Ascending aorta (tissue), 2 donors: ENCODE measurements around the gene GHRH. TPM values are rescaled to one million over a fixed set of nuclear protein-coding genes. Genes with fewer than 3 reads are reported as not detected.

Experiments
- DNase-seq, 2 donors: peaks; one replicate each; pipeline ENCODE4 v3.0.0-alpha.2; 2019; ENCODE audit warnings: low spot score in 2 of 2
- H3K27ac ChIP-seq, 2 donors: fragments of 200-600 bp; sonication (generic); one replicate each; pipeline ENCODE4 v1.5.1; 2016 to 2017; ENCODE audit warnings: mild to moderate bottlenecking in 1 of 2
- H3K27me3 ChIP-seq: fragments of 200-600 bp; sonication (generic); one replicate; pipeline ENCODE4 v1.5.1; 2017
- H3K36me3 ChIP-seq, 2 donors: fragments of 200-600 bp; sonication (generic); one replicate each; pipeline ENCODE4 v1.5.1; 2016
- H3K4me1 ChIP-seq, 2 donors: fragments of 200-600 bp; sonication (generic); one replicate each; pipeline ENCODE4 v1.5.1; 2016 to 2017; ENCODE audit warnings: mild to moderate bottlenecking in 1 of 2
- H3K4me3 ChIP-seq, 2 donors: fragments of 200-600 bp; sonication (generic); one replicate each; pipeline ENCODE4 v1.5.1; 2016 to 2017; ENCODE audit warnings: mild to moderate bottlenecking in 1 of 2
- H3K9me3 ChIP-seq, 2 donors: fragments of 200-600 bp; sonication (generic); one replicate each; pipeline ENCODE4 v1.5.1; 2016
- CTCF ChIP-seq, 3 experiments: fragments of 200-600 bp in 2 of 3; fragments of 450-650 bp in 1 of 3; sonication (generic) in 2 of 3; IDR thresholded peaks; one replicate each; pipeline ENCODE4 v1.5.1; 2016 to 2019; ENCODE audit warnings: antibody characterized with exemption in 3 of 3, mild to moderate bottlenecking in 1 of 3, moderate library complexity in 1 of 3
- intact Hi-C: fragments of 100-400 bp; cut with DNase I; formaldehyde crosslinking; loops from one replicate; pipeline ENCODE4 v1.15.1; 2023
- total RNA-seq: library from RNA; depleted of rRNA; stranded (reverse); fragments of >200 nt; gene quantifications from one replicate; pipeline ENCODE4 v1.1.0, GENCODE V29; 2016

GHRH gene
- total RNA-seq, 1 donor from 2014 or later = not detected

- DNase-seq = no peak
- H3K27me3 ChIP-seq = no peaks in the 10 kb centered on the region
- H3K4me3 ChIP-seq = no peak overlapping the region
- H3K36me3 ChIP-seq = no peaks in the 10 kb centered on the region
- no peaks in the 10 kb centered on the region for H3K4me1 ChIP-seq
- TF ChIP-seq CTCF (IDR thresholded peaks at IDR 0.05) = no peak
- no peak overlapping the region for H3K27ac ChIP-seq
- intact Hi-C loops = no loop called here
- no peaks in the 10 kb centered on the region for H3K9me3 ChIP-seq
Observed at GRCh38 chr20:37253087-37253486, 8.5 kb downstream of the GHRH start.

GRCh38 chr20:37251825-37252477, 9.7 kb downstream of the GHRH start:
- DNase-seq = no peak
- Histone ChIP-seq H3K36me3 (no peaks in the 10 kb centered on the region), H3K27ac (no peak overlapping the region), H3K4me3 (no peak overlapping the region), H3K9me3 (no peaks in the 10 kb centered on the region), H3K27me3 (no peaks in the 10 kb centered on the region), H3K4me1 (no peaks in the 10 kb centered on the region)
- intact Hi-C loops = no loop called here
- TF ChIP-seq CTCF (IDR thresholded peaks at IDR 0.05) = no peak

- no peaks in the 10 kb centered on the region for H3K27me3 ChIP-seq
- H3K36me3 ChIP-seq = no peaks in the 10 kb centered on the region
- TF ChIP-seq CTCF (IDR thresholded peaks at IDR 0.05) = no peak
- no peak overlapping the region for H3K4me3 ChIP-seq
- no peaks in the 10 kb centered on the region for H3K4me1 ChIP-seq
- intact Hi-C loops = no loop called here
- H3K27ac ChIP-seq = no peak overlapping the region
- no peak for DNase-seq
- no peaks in the 10 kb centered on the region for H3K9me3 ChIP-seq
Observed at GRCh38 chr20:37249304-37249703, 12.3 kb downstream of the GHRH start.

GRCh38 chr20:37247547-37247946, 14.1 kb downstream of the GHRH start:
- no peak for TF ChIP-seq CTCF (IDR thresholded peaks at IDR 0.05)
- H3K4me1 ChIP-seq = no peaks in the 10 kb centered on the region
- no peaks in the 10 kb centered on the region for H3K9me3 ChIP-seq
- no peak for DNase-seq
- no peaks in the 10 kb centered on the region for H3K27me3 ChIP-seq
- H3K27ac ChIP-seq = no peak overlapping the region
- intact Hi-C loops = no loop called here
- no peak overlapping the region for H3K4me3 ChIP-seq
- peaks cover 0 to 6% of the 10 kb centered on the region in 2 donors for H3K36me3 ChIP-seq

GRCh38 chr20:37246736-37247135, 14.9 kb downstream of the GHRH start:
- H3K9me3 ChIP-seq = no peaks in the 10 kb centered on the region
- no peaks in the 10 kb centered on the region for H3K27me3 ChIP-seq
- intact Hi-C loops = no loop called here
- H3K4me1 ChIP-seq = no peaks in the 10 kb centered on the region
- H3K27ac ChIP-seq = no peak overlapping the region
- no peak for TF ChIP-seq CTCF (IDR thresholded peaks at IDR 0.05)
- DNase-seq = no peak
- peaks cover 1 to 14% of the 10 kb centered on the region in 2 donors for H3K36me3 ChIP-seq
- no peak overlapping the region for H3K4me3 ChIP-seq
